DMS114 treated with DMSO at 0.1 percent for 48 hours (cell line): Measurements from ENCODE around the gene SLC45A3.
A peak's percentile ranks its signal among the peaks of the same experiment; 100 is the strongest.
"Not testable (repeated sequence)": the region's sequence is repeated elsewhere in the genome, so short reads cannot be mapped to it uniquely, and the experiment has no call there.

Source experiments
- DNase-seq: peaks from one replicate; lab custom pipeline; 2025; ENCODE audit not compliant: unreplicated experiment; lab: John Stamatoyannopoulos, UW

The SLC45A3 gene

GRCh38 chr1:205637854-205638468, 42.3 kb downstream of the SLC45A3 start:
- no peak for DNase-seq

- DNase-seq, result no peak
Observed at GRCh38 chr1:205636732-205637131, 43.6 kb downstream of the SLC45A3 start.

GRCh38 chr1:205636138-205636530, 44.2 kb downstream of the SLC45A3 start:
- not testable (repeated sequence) for DNase-seq

- no peak for DNase-seq
Observed at GRCh38 chr1:205633421-205633976, 46.8 kb downstream of the SLC45A3 start.

GRCh38 chr1:205632669-205633169, 47.6 kb downstream of the SLC45A3 start:
- DNase-seq, result no peak

GRCh38 chr1:205631768-205632668, 48.3 kb downstream of the SLC45A3 start, which contains the start of gene ELK4:
TSS of gene ELK4 (minus strand) at chr1:205632011. CDS start at chr1:205623882, 8,129 bp downstream.
- DNase-seq, result peak; percentile 92

GRCh38 chr1:205631010-205631767, 49.1 kb downstream of the SLC45A3 start:
- DNase-seq, result peak; percentile 30

- no peak for DNase-seq
Observed at GRCh38 chr1:205630651-205631009, 49.7 kb downstream of the SLC45A3 start.

- no peak for DNase-seq
Observed at GRCh38 chr1:205630241-205630640, 50.1 kb downstream of the SLC45A3 start.

- no peak for DNase-seq
Observed at GRCh38 chr1:205629751-205630150, 50.6 kb downstream of the SLC45A3 start.

- no peak for DNase-seq
Observed at GRCh38 chr1:205627956-205628355, 52.4 kb downstream of the SLC45A3 start.

GRCh38 chr1:205626216-205626615, 54.1 kb downstream of the SLC45A3 start:
- no peak for DNase-seq

GRCh38 chr1:205623646-205624045, 56.7 kb downstream of the SLC45A3 start:
- DNase-seq, result no peak

GRCh38 chr1:205620269-205620668, 60.0 kb downstream of the SLC45A3 start:
- no peak for DNase-seq

- no peak for DNase-seq
Observed at GRCh38 chr1:205619376-205619775, 60.9 kb downstream of the SLC45A3 start.

- no peak for DNase-seq
Observed at GRCh38 chr1:205616563-205617293, 63.6 kb downstream of the SLC45A3 start.

GRCh38 chr1:205615789-205616188, 64.5 kb downstream of the SLC45A3 start:
- no peak for DNase-seq

GRCh38 chr1:205613854-205614412, 66.4 kb downstream of the SLC45A3 start:
- no peak for DNase-seq

- no peak for DNase-seq
Observed at GRCh38 chr1:205612556-205612955, 67.8 kb downstream of the SLC45A3 start.

GRCh38 chr1:205612104-205612503, 68.2 kb downstream of the SLC45A3 start:
- no peak for DNase-seq
